ENCODE results near the gene KIF2A. TPM values are rescaled to one million over a fixed set of nuclear protein-coding genes. Genes with fewer than 3 reads are reported as not detected.

KIF2A gene
- total and polyA plus RNA-seq, 4 donors, result 3.8 to 17.5 (median 6.8) TPM

GRCh38 chr5:62326702-62327101, 20.7 kb downstream of the KIF2A start (continued):
- no peak for TF ChIP-seq ZBTB33 (IDR thresholded peaks at IDR 0.05)
- TF ChIP-seq FOXA1 (IDR thresholded peaks at IDR 0.05), result no peak
- TF ChIP-seq ATF3 (IDR thresholded peaks at IDR 0.05), result no peak
- TF ChIP-seq NR2F2 (IDR thresholded peaks at IDR 0.05), result no peak
- TF ChIP-seq HNF4A (conservative IDR thresholded peaks at IDR 0.05), result no peak

GRCh38 chr5:62327138-62328053, 21.4 kb downstream of the KIF2A start:
- no peak for DNase-seq (ENCODE audit: low spot score)
- no peak overlapping the region for H3K27ac ChIP-seq (ENCODE audit: low read depth in 1 of 2, low read length in 2 of 2)
- H3K4me1 ChIP-seq (ENCODE audit: control insufficient read depth in 4 of 4, insufficient read depth in 4 of 4, low read length in 3 of 4), result no peaks in the 10 kb centered on the region
- H3K27me3 ChIP-seq (ENCODE audit: control insufficient read depth in 4 of 4, insufficient read depth in 4 of 4, low read length in 3 of 4), result no peaks in the 10 kb centered on the region
- no peak overlapping the region for H3K4me3 ChIP-seq (ENCODE audit: low read depth in 1 of 3, low read length in 3 of 3)
- no peak for TF ChIP-seq RXRA (IDR thresholded peaks at IDR 0.05)
- TF ChIP-seq SP1 (IDR thresholded peaks at IDR 0.05), result no peak
- TF ChIP-seq MAX (IDR thresholded peaks at IDR 0.05), result no peak
- TF ChIP-seq CTCF (IDR thresholded peaks at IDR 0.05; ENCODE audit: low read depth, low read length, missing input control), result no peak
- TF ChIP-seq RAD21 (IDR thresholded peaks at IDR 0.05), result no peak
- no peak for TF ChIP-seq REST (IDR thresholded peaks at IDR 0.05)
- TF ChIP-seq NR2F2 (IDR thresholded peaks at IDR 0.05), result no peak
- no peak for TF ChIP-seq HNF4G (IDR thresholded peaks at IDR 0.05)
- H3K9ac ChIP-seq (ENCODE audit: low read depth in 1 of 2, low read length in 2 of 2), result no peak overlapping the region
- no peaks in the 10 kb centered on the region for H3K9me3 ChIP-seq (ENCODE audit: control insufficient read depth in 4 of 4, low read length in 3 of 4)
- WGBS, result 91% methylated on average over 9 of the region's 9 CpGs
- H3K36me3 ChIP-seq (ENCODE audit: control insufficient read depth in 4 of 4, insufficient read depth in 3 of 4, low read depth in 1 of 4, low read length in 3 of 4), result no peaks in the 10 kb centered on the region

Measured in liver (tissue), 9 donors.